ENCODE results near the gene PTPN7. TPM values are rescaled to one million over a fixed set of nuclear protein-coding genes. Genes with fewer than 3 reads are reported as not detected.

Gene PTPN7
- 0.92 TPM for total RNA-seq
- long read RNA-seq = 0 reads

DNA sequence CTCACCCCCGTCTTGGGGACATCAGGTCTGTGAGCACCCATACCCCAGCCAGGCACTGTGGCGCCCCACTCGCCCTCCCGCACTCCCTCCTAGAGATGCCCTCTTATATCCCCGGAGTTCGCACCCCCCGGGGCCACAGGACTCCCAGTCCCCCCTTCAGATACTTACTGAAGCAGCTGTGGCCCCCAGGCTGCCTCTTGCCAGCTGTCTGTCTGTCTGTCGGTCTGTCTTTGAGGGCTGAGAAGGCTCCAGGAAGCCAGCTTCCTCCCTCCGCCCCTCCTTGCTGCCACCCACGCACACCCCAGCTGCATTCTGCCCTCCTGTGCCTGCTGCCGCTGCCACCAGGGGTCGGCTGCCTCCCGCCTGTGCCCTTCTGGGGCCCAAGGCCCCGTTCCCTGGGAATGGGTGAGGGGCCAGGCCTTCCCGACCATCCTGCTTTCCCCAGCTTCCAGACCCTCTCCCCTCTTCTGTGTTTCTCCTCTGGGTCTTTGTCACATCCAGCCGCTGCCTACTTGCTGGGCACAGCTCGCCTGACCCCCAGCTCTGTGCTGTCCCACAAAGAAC lies at the start of gene PTPN7:
TSS of gene PTPN7 (minus strand) at position 226 of the 564 bp plus-strand sequence. CDS start 1,200 bp downstream, outside the sequence.
- intact Hi-C loops (cut with micrococcal nuclease) = no loop called here
- peak; percentile 56 for DNase-seq
- peak; percentile 27 for ATAC-seq

- intact Hi-C loops (cut with micrococcal nuclease) = no loop called here
- DNase-seq = no peak
- ATAC-seq = no peak
These were observed 48.0 kb upstream of the PTPN7 start for GRCh38 chr1:202208351-202208857.

- ATAC-seq = peak; percentile 37
- intact Hi-C loops (cut with micrococcal nuclease) = no loop called here
- no peak for DNase-seq
These were observed 46.9 kb upstream of the PTPN7 start for GRCh38 chr1:202207292-202207691.

- DNase-seq = no peak
- intact Hi-C loops (cut with micrococcal nuclease) = no loop called here
- no peak for ATAC-seq
These were observed 45.3 kb upstream of the PTPN7 start for GRCh38 chr1:202205523-202206190.

- ATAC-seq = no peak
- no peak for DNase-seq
- intact Hi-C loops (cut with micrococcal nuclease) = no loop called here
These were observed 43.7 kb upstream of the PTPN7 start for GRCh38 chr1:202204065-202204464.

DNA sequence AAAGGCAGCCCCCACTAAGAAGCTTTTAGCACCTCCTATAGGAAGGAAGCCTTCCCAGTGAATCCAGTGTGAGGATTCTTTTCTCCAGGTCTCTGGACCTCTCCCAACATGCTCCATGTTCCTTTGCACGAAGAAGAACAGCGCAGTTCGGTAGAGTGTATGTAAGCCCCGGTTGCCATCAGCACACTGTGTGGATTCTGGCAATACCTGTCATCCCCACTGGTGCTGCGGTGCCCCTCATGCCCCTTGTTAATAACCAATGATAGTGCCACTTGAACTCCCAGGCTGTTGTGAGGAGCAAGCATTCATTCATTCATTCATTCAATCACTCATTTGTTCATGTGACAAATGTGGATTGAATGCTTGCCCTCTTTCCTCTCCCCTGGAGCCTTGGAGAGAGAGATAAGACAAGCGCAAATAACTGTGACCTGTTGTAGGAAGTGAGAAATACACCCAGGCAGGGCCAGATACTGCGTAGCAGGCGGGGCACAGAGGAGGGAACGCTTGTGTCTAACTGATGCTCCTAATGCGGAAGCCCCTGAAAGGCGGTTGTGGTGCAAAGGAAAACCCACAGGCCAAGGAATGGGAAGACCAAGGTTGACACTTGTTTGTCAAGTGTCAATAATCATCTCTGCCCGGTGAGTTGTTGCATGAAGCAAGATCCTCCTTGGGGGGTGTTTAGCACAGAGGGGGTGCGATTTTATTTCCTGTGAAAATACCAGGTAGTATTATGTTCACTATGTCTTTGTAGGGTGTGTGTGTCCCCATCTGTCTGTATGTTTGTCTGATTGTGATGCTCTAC lies 43.0 kb upstream of the PTPN7 start:
- ATAC-seq (no peak), DNase-seq (no peak)
- intact Hi-C loops (cut with micrococcal nuclease) = no loop called here

- ATAC-seq = peak; percentile 75
- DNase-seq = peak; percentile 63
- intact Hi-C loops (cut with micrococcal nuclease) = no loop called here
These were observed 42.2 kb upstream of the PTPN7 start for GRCh38 chr1:202202500-202203168.

DNA sequence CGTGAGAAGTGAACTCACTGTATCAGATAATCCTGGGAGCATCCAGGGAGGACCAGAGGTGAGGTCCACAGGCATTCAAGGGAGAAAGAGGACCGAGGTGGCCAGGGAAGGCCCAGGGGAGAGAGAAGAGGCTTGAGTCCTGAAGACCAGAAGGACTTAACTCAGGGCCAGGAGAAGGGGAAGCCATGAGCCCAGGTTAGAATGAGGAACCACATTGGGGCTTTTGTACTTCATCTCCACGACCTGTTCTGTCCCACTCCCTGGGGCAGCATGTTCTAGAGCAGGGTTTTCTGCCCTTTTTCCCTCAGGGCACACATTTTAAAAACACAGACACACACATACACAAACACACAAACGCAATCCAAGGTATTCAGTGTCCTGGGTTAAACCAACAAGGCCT lies 41.6 kb upstream of the PTPN7 start:
- intact Hi-C loops (cut with micrococcal nuclease) = no loop called here
- DNase-seq (no peak), ATAC-seq (no peak)

DNA sequence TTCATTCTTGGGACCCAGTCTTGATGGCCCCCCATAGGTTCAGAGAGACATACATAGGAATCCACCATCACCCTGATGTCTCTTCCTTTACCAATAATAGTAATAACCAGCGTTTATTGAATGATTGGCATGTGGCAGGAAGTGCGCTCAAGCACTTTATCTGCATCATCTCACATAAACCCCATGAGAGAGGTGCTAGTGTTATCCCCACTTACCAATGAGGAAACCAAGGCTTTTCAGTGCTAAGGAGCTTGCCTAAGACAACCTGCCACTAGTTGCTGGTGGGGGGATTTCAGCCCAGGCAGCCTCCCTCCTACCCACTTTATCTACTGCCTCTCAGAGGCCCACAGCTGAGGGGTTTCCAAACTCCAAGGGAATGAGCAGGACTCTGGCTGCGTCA lies 40.9 kb upstream of the PTPN7 start:
- intact Hi-C loops (cut with micrococcal nuclease) = no loop called here
- no peak for DNase-seq
- ATAC-seq = no peak

DNA sequence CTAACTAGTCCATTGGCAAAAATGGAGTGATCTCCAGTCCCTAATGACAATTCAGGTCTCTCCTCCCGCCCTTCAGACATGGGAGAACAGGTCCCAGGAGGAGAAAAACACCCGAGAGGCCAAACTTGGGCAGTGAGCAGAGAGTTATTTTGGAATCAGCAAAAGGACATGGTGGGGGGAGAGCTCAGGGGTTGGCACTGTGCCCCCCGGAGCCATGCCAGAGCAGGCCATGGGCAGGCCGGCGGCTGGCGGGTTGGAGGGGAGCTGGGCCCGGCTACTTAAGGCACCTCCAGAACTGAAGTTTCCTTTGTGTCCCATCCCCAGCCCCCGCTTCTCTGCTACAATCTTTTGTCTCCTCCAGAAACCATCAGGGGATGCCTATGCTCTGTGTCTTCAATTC lies 40.3 kb upstream of the PTPN7 start:
- DNase-seq (peak; percentile 85), ATAC-seq (peak; percentile 84)
- intact Hi-C loops (cut with micrococcal nuclease) = no loop called here

DNA sequence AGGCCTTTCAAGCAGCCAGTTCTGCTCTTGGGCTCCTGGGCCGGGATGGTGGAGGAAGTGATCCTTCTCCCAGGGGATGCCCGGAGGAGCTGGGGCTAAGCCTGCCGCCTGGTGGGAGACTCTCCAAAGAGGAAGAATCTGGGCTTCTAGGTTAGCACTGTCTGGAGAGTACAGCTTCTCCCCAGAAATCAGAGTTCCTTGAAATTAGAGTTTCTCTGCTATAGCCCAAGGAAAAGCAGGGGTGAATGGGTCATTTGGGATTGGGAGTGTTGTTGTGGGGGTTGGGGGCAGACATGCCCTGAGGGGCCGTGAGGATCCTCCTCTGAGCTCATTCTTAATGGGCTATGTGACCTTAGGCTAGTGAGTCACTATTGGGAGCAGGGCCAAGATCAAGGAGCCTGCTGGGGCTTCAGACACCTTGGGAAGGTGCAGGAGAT lies 39.7 kb upstream of the PTPN7 start:
- ATAC-seq = peak; percentile 5
- no peak for DNase-seq
- intact Hi-C loops (cut with micrococcal nuclease) = no loop called here

GRCh38 chr1:202199040-202199889 lies 38.9 kb upstream of the PTPN7 start:
- DNase-seq = peak; percentile 42
- intact Hi-C loops (cut with micrococcal nuclease) = no loop called here
- ATAC-seq = no peak

- intact Hi-C loops (cut with micrococcal nuclease) = no loop called here
- ATAC-seq = no peak
These were observed 37.9 kb upstream of the PTPN7 start for GRCh38 chr1:202198366-202198724.

GRCh38 chr1:202197653-202198365 lies 37.4 kb upstream of the PTPN7 start:
- intact Hi-C loops (cut with micrococcal nuclease) = no loop called here
- ATAC-seq (no peak), DNase-seq (no peak)

More at GRCh38 chr1:202198366-202198724, 37.9 kb upstream of the PTPN7 start:
- DNase-seq = no peak

DNA sequence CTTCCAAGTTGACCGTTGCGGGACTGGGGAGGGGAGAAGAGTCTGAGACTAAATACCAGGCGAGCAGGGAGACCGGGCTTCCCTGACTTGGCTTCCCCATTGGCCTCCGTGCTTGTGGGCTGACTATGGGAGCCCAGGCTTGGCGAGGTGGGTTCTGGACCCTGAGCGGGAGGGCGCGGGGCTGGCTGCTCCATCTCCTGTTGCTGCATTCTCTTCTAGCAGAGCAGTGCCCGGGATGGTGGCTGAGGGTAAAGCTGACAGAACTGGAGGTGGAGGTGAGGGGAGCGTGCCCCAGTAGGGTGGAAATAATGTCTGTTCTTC lies 33.9 kb upstream of the PTPN7 start:
- intact Hi-C loops (cut with micrococcal nuclease) = no loop called here
- DNase-seq (no peak), ATAC-seq (no peak)

- ATAC-seq (peak; percentile 53), DNase-seq (no peak)
- intact Hi-C loops (cut with micrococcal nuclease) = no loop called here
These were observed 33.4 kb upstream of the PTPN7 start, which contains the start of gene LGR6 for GRCh38 chr1:202193614-202194327. Gene LGR6 (plus strand): TSS chr1:202193799. CDS start chr1:202193990, 191 bp downstream.

DNA sequence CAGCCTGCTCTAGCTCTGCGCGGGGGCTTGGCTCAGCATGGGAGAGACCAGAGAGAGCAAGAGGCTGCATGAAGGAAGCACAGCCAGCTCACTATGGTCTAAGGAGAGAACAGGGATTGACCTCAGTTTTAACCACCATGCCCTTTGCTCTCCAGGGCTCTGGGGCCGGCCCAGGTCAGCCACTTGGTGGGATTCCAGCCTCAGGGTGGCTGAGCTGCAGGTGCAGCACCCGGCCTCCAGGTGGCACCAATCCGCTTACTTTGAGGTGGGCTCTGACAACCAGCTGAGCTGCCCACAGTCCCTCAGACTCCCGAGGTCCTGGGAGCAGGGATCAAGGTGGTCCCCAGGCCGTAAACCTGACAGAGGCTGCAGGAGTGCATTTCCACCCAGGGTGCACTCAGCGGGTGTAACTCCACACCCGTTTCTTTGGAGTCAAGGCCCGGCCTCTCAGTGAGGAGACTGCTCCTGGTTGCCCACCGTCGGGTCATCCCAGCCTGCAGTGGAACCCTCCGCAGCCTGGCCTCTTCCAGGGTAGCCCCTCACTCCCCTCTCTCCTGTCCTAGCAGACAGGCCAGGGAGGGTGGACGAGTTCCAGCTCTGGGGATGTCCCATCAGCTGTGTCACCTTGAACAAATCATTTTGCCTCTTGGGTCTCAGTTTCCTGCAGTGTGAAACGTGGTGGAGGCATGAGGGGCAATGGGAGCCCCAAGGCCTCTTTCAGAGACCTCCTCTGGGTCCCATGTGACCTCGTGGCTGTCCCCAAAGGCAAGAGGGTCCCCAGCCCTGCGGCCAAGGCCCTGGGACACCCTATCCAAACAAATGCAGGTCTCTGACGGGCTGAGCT lies 32.6 kb upstream of the PTPN7 start:
- intact Hi-C loops (cut with micrococcal nuclease) = no loop called here
- DNase-seq = peak; percentile 76
- ATAC-seq = peak; percentile 75

All from left ventricle myocardium superior (tissue), 1 donor.